Heart right ventricle (tissue), 16 donors: ENCODE results near the gene MYLK3. TPM values are rescaled to one million over a fixed set of nuclear protein-coding genes. Genes with fewer than 3 reads are reported as not detected.
A peak's percentile ranks its signal among the peaks of the same experiment; 100 is the strongest.

ENCODE experiments used
- ATAC-seq, 8 donors: fragments of 200-7000 bp; cut with Tn5 transposase; one replicate each; pipeline ENCODE4 v1.9.1; 2020; ENCODE audit warnings: mild to moderate bottlenecking in 8 of 8, moderate library complexity in 8 of 8, moderate number of reproducible peaks in 1 of 8
- DNase-seq, 2 donors: peaks; one replicate each; pipeline ENCODE4 v3.0.0-alpha.2; 2020
- H3K27ac ChIP-seq, 10 donors: fragments of 200-600 bp; sonication (generic) in 2 of 10; one replicate each; pipeline versions ENCODE4 v1.5.0 to v1.8.0; 2020 to 2022; ENCODE audit warnings: mild to moderate bottlenecking in 3 of 10
- H3K27me3 ChIP-seq, 7 donors: fragments of 200-600 bp; one replicate each; pipeline ENCODE4 v1.8.0; 2021 to 2022; ENCODE audit warnings: mild to moderate bottlenecking in 2 of 7
- H3K36me3 ChIP-seq, 9 donors: fragments of 200-600 bp; sonication (generic) in 1 of 9; one replicate each; pipeline versions ENCODE4 v1.5.0 to v1.8.0; 2020 to 2022; ENCODE audit warnings: mild to moderate bottlenecking in 2 of 9
- H3K4me1 ChIP-seq, 9 donors: fragments of 200-600 bp; sonication (generic) in 1 of 9; one replicate each; pipeline versions ENCODE4 v1.5.0 to v1.8.0; 2020 to 2022; ENCODE audit warnings: mild to moderate bottlenecking in 4 of 9
- H3K4me3 ChIP-seq, 10 donors: fragments of 200-600 bp; sonication (generic) in 2 of 10; one replicate each; pipeline versions ENCODE4 v1.5.0 to v1.8.0; 2020 to 2022; ENCODE audit warnings: mild to moderate bottlenecking in 7 of 10, moderate library complexity in 2 of 10
- H3K9me3 ChIP-seq, 11 donors: fragments of 200-600 bp in 10 of 11; sonication (generic) in 2 of 11; one replicate each; pipeline versions ENCODE4 v1.5.0 to v1.8.0; 2013 to 2022; ENCODE audit warnings: mild to moderate bottlenecking in 2 of 11, control low read depth in 1 of 11, moderate library complexity in 1 of 11
- CTCF ChIP-seq, 9 donors: fragments of 200-600 bp; sonication (generic) in 2 of 9; IDR thresholded peaks; one replicate each; pipeline versions ENCODE4 v1.5.0 to v1.8.0; 2021 to 2022; ENCODE audit warnings: antibody characterized with exemption in 9 of 9, mild to moderate bottlenecking in 5 of 9, moderate library complexity in 1 of 9
- WGBS, 2 donors: extraction: QIAGEN DNeasy Blood & Tissue Kit; methylation state at CpG; one replicate each; pipeline ENCODE4 v1.1.7; 2013; ENCODE audit warnings: inconsistent platforms in 1 of 2; 5-methylcytosine and 5-hydroxymethylcytosine counted together
- intact Hi-C, 10 donors: fragments of 100-400 bp; cut with DNase I; formaldehyde crosslinking; loops; one replicate each; pipeline versions ENCODE4 v1.11.1 to v1.14.2; 2022
- polyA plus RNA-seq, 2 donors: library from polyadenylated mRNA; stranded (reverse); fragments of 200-250 nt; gene quantifications; one replicate each; pipeline ENCODE4 v1.2.3, GENCODE V29; 2013
- total RNA-seq, 10 donors: library from RNA; stranded (reverse); fragmentation: NEBNext Ultra II Directional in 3 of 10; extraction: Animal tissue kit (Norgen Biotek cat#: 25700) in 3 of 10; gene quantifications; one replicate each; pipeline versions ENCODE4 v1.2.1 to v1.2.4, GENCODE V29; 2021 to 2023
- donor health status: Arrhythmogenic right ventricular cardiomyopathy.
- donor health status: ischemic (EF 13 %, LVEDD 7.1; RV severe dilation, severe dysfunction).
- donor health status: healthy with polysubstance abuse.
- donor health status: DM: no; HTN: yes; CAD: no.
- donor health status: DM: no; HTN: no; CAD: no.
- donor health status: ischemic (EF 25% LVEDD 6.9; RV normal size, moderate dysfunction).
- donor health status: ischemic (EF 25% LVEDD 5.7; RV mildly dilated, moderate dysfunction).
- donor health status: healthy.
- donor health status: DM: yes; HTN: yes; CAD: no.
- donor health status: Ischemic cardiomyopathy.
- donor health status: ischemic (EF 35%, LVEDD 5.7; RV mildly dilated, moderate dysfunction).
- donor health status: nonischemic (EF 11% LVEDD 7.7; RV severe dilation, severe dysfunction).
- donor health status: DM: yes; HTN: yes; CAD: no.
- donor health status: PGD.
- donor health status: ischemic (EF 29% LVEDD 5.4; RV normal size, mild dysfunction).
- donor health status: nonischemic (EF 23%, LVEDD 6.1; RV moderate dilation, normal function).

MYLK3 gene
- total and polyA plus RNA-seq, 12 donors, result 63.5 to 458 (median 256) TPM

- ATAC-seq (no peak), DNase-seq (no peak)
- no peak overlapping the region for H3K27ac ChIP-seq
- intact Hi-C loops, result no loop called here
- no peaks in the 10 kb centered on the region for H3K9me3 ChIP-seq
- 65 to 66% methylated on average over 4 of the region's 4 CpGs for WGBS, 2 donors
- TF ChIP-seq CTCF (IDR thresholded peaks at IDR 0.05), result no peak
- no peaks in the 10 kb centered on the region for H3K27me3 ChIP-seq
- peaks cover 0 to 100% (median 32%) of the 10 kb centered on the region in 9 donors for H3K36me3 ChIP-seq
- peaks cover 0 to 16% (median 0%) of the 10 kb centered on the region in 9 donors for H3K4me1 ChIP-seq
- no peak overlapping the region for H3K4me3 ChIP-seq
Observed at GRCh38 chr16:46662123-46662522, 86.0 kb downstream of the MYLK3 start.

- Histone ChIP-seq H3K27me3 (no peaks in the 10 kb centered on the region), H3K4me3 (no peak overlapping the region), H3K27ac (peak overlapping the region in 1 of 10 donors; percentile 54), H3K9me3 (no peaks in the 10 kb centered on the region), H3K36me3 (peaks cover 0 to 84% (median 27%) of the 10 kb centered on the region in 9 donors), H3K4me1 (peaks cover 0 to 16% (median 0%) of the 10 kb centered on the region in 9 donors)
- TF ChIP-seq CTCF (IDR thresholded peaks at IDR 0.05), result no peak
- DNase-seq, result peak in 1 of 2 donors; percentile 13
- peak; percentile 55 to 82 (median 62) for ATAC-seq
- intact Hi-C loops, result no loop called here
- WGBS, 2 donors, result 57 to 78% methylated on average over 1 of the region's 1 CpG
Observed at GRCh38 chr16:46658925-46659324, 89.2 kb downstream of the MYLK3 start.

Other genes with a start within 250 kb of the MYLK3 start
- 1 to 10 TPM in 4 of 10 donors, under 1 TPM in 6; 0.26 to 4.1 (median 0.84) TPM for gene SHCBP1, start 127.0 kb downstream of the MYLK3 start, total RNA-seq
- 1 to 10 TPM in 1 of 2 donors, under 1 TPM in 1; 0.30 to 1.8 TPM for gene SHCBP1, start 127.0 kb downstream of the MYLK3 start, polyA plus RNA-seq
- gene VPS35, start 59.2 kb downstream of the MYLK3 start, total RNA-seq, result 100 to 1,000 TPM in 1 of 10 donors, 10 to 100 TPM in 9; 73.9 to 106 (median 91.3) TPM
- 10 to 100 TPM; 12.7 to 36.7 TPM for gene VPS35, start 59.2 kb downstream of the MYLK3 start, polyA plus RNA-seq
- gene ORC6, start 58.7 kb downstream of the MYLK3 start, total RNA-seq, result 1 to 10 TPM in 8 of 10 donors, under 1 TPM in 2; 0.56 to 2.7 (median 1.9) TPM
- gene ORC6, start 58.7 kb downstream of the MYLK3 start, polyA plus RNA-seq, result 1 to 10 TPM; 2.5 TPM
- gene C16orf87, start 82.8 kb upstream of the MYLK3 start, total RNA-seq, result 10 to 100 TPM in 9 of 10 donors, 1 to 10 TPM in 1; 8.6 to 17.8 (median 12.3) TPM
- 1 to 10 TPM; 3.1 to 8.3 TPM for gene C16orf87, start 82.8 kb upstream of the MYLK3 start, polyA plus RNA-seq
- gene GPT2, start 136.0 kb upstream of the MYLK3 start, total RNA-seq, result 10 to 100 TPM in 9 of 10 donors, 1 to 10 TPM in 1; 8.6 to 23.7 (median 18.7) TPM
- gene GPT2, start 136.0 kb upstream of the MYLK3 start, polyA plus RNA-seq, result 1 to 10 TPM; 6.7 to 8.0 TPM
- 100 to 1,000 TPM in 1 of 10 donors, 10 to 100 TPM in 9; 74.8 to 107 (median 92.3) TPM for gene DNAJA2, start 225.3 kb upstream of the MYLK3 start, total RNA-seq
- 10 to 100 TPM; 47.3 to 52.6 TPM for gene DNAJA2, start 225.3 kb upstream of the MYLK3 start, polyA plus RNA-seq